ENCODE data around the gene HPGDS.

Gene HPGDS

GRCh38 chr4:94344457-94344856 lies 1.8 kb upstream of the HPGDS start:
- Histone ChIP-seq H3K79me2 (ENCODE audit: insufficient read depth, low read length) (no peaks in the 10 kb centered on the region), H3K27ac (ENCODE audit: low read depth, low read length, poor library complexity, severe bottlenecking) (no peak overlapping the region), H3K4me1 (ENCODE audit: insufficient read depth, low read length, severe bottlenecking) (no peaks in the 10 kb centered on the region), H3K9me3 (ENCODE audit: low read length) (no peaks in the 10 kb centered on the region), H3K4me3 (ENCODE audit: low read depth, low read length, poor library complexity, severe bottlenecking) (no peak overlapping the region), H3F3A (ENCODE audit: insufficient read depth, low read length) (no peaks in the 10 kb centered on the region), H2AFZ (ENCODE audit: low read length) (no peak overlapping the region), H4K20me1 (ENCODE audit: insufficient read depth, low read length) (no peaks in the 10 kb centered on the region), H3K9ac (ENCODE audit: low read length) (no peak overlapping the region), H3K4me2 (ENCODE audit: low read length) (no peak overlapping the region), H3K9me2 (ENCODE audit: low read depth, low read length) (no peaks in the 10 kb centered on the region), H3K27me3 (ENCODE audit: insufficient read depth, low read length) (no peaks in the 10 kb centered on the region), H3K36me3 (ENCODE audit: insufficient read depth, low read length) (no peaks in the 10 kb centered on the region)
- no peak for TF ChIP-seq EZH2 (IDR thresholded peaks at IDR 0.05; ENCODE audit: borderline replicate concordance, low read length)
- no peak for TF ChIP-seq CTCF (IDR thresholded peaks at IDR 0.05; ENCODE audit: low read length)

GRCh38 chr4:94341481-94342370 lies 910 bp downstream of the HPGDS start:
- Histone ChIP-seq H2AFZ (ENCODE audit: low read length) (no peak overlapping the region), H3K9me3 (ENCODE audit: low read length) (no peaks in the 10 kb centered on the region), H3K79me2 (ENCODE audit: insufficient read depth, low read length) (no peaks in the 10 kb centered on the region), H4K20me1 (ENCODE audit: insufficient read depth, low read length) (no peaks in the 10 kb centered on the region), H3K4me3 (ENCODE audit: low read depth, low read length, poor library complexity, severe bottlenecking) (no peak overlapping the region), H3K9ac (ENCODE audit: low read length) (no peak overlapping the region), H3F3A (ENCODE audit: insufficient read depth, low read length) (no peaks in the 10 kb centered on the region), H3K36me3 (ENCODE audit: insufficient read depth, low read length) (no peaks in the 10 kb centered on the region), H3K4me2 (ENCODE audit: low read length) (no peak overlapping the region), H3K4me1 (ENCODE audit: insufficient read depth, low read length, severe bottlenecking) (peaks cover 3% of the 10 kb centered on the region), H3K9me2 (ENCODE audit: low read depth, low read length) (no peaks in the 10 kb centered on the region), H3K27me3 (ENCODE audit: insufficient read depth, low read length) (no peaks in the 10 kb centered on the region), H3K27ac (ENCODE audit: low read depth, low read length, poor library complexity, severe bottlenecking) (no peak overlapping the region)
- TF ChIP-seq CTCF (IDR thresholded peaks at IDR 0.05; ENCODE audit: low read length) (no peak), EZH2 (IDR thresholded peaks at IDR 0.05; ENCODE audit: borderline replicate concordance, low read length) (no peak)

GRCh38 chr4:94339779-94340178 lies 2.9 kb downstream of the HPGDS start:
- no peaks in the 10 kb centered on the region for H3K27me3 ChIP-seq (ENCODE audit: insufficient read depth, low read length)
- no peaks in the 10 kb centered on the region for H3K36me3 ChIP-seq (ENCODE audit: insufficient read depth, low read length)
- no peaks in the 10 kb centered on the region for H3F3A ChIP-seq (ENCODE audit: insufficient read depth, low read length)
- H4K20me1 ChIP-seq (ENCODE audit: insufficient read depth, low read length): no peaks in the 10 kb centered on the region
- TF ChIP-seq CTCF (IDR thresholded peaks at IDR 0.05; ENCODE audit: low read length): no peak
- TF ChIP-seq EZH2 (IDR thresholded peaks at IDR 0.05; ENCODE audit: borderline replicate concordance, low read length): no peak
- H3K9ac ChIP-seq (ENCODE audit: low read length): no peak overlapping the region
- H2AFZ ChIP-seq (ENCODE audit: low read length): no peak overlapping the region
- H3K27ac ChIP-seq (ENCODE audit: low read depth, low read length, poor library complexity, severe bottlenecking): no peak overlapping the region
- H3K79me2 ChIP-seq (ENCODE audit: insufficient read depth, low read length): no peaks in the 10 kb centered on the region
- no peaks in the 10 kb centered on the region for H3K9me2 ChIP-seq (ENCODE audit: low read depth, low read length)
- peaks cover 3% of the 10 kb centered on the region for H3K4me1 ChIP-seq (ENCODE audit: insufficient read depth, low read length, severe bottlenecking)
- no peaks in the 10 kb centered on the region for H3K9me3 ChIP-seq (ENCODE audit: low read length)
- H3K4me3 ChIP-seq (ENCODE audit: low read depth, low read length, poor library complexity, severe bottlenecking): no peak overlapping the region
- H3K4me2 ChIP-seq (ENCODE audit: low read length): no peak overlapping the region
